ENCODE measurements around the gene ITGAV. TPM values are rescaled to one million over a fixed set of nuclear protein-coding genes. Genes with fewer than 3 reads are reported as not detected.

Gene ITGAV
- total and polyA plus RNA-seq, 9 donors = 35.3 to 123 (median 96.8) TPM

DNA sequence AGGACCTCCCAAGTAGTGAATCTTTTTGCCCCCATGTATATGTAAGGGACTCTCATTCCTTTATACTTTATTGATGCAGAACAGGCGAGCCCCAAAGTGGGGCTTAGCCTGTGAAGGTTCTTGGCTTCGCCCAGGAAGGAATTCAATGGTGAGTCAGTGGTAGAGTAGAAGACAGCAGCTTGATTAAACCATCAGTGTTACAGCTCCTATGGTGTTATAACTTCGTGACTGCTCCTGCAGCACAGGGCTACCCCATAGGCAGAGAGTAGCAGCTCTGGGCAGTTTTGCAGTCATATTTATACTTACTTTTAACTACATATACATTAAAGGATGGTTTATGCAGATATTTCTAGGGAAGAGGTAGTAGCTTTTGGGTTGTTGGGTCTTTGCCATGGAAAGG is 115.0 kb downstream of the ITGAV start:
- intact Hi-C loops (cut with DNase I) = no loop called here
- WGBS, 3 donors = 84 to 95% (median 93%) methylated on average over 3 of the region's 3 CpGs
- no peaks in the 10 kb centered on the region for H3K27me3 ChIP-seq

DNA sequence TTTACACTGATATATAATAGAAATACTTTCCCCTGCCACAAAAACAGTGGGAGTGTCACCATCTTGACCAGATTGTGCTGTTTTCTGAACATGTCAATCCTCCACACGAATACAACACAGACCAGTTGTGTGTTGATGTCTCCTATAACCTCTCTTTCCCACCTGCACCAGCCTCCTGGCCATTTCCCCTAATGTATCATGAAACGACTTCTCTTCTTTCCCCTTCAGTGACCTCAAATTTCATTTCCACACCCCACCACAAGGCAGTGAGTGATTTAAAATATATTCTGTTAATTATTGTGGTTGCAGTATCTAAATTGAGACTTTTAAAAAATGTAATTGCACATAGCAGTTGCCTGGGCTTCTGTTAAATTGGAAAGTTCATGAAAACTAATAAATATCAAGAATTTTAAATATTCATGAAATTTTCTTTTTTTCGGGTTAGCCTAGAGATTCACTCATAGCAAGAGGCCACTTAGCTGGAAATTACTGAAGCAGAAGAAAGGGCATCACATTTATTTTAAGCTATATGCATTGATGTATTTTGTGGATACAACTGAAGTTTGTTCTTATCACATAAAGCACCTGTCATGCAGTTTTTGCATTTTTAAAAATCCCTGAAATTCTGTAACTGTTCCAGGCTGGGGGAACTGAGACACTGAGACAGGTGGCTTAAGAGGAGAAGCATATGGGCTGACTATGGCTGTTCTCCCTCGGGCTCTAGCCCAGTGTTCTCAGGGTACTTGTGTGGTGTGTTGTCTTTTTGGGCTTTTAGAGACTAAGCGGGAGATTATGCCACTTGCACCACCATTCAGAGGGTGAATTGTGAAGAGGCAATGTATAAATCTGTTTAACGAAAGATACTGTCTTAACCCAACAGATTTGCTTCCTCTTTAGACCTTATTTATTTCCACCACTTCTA is 119.9 kb downstream of the ITGAV start:
- Histone ChIP-seq H3K4me3 (no peak overlapping the region), H3K36me3 (no peaks in the 10 kb centered on the region), H3K9me3 (no peaks in the 10 kb centered on the region), H3K4me1 (ENCODE audit: insufficient read depth) (no peaks in the 10 kb centered on the region), H3K27ac (no peak overlapping the region), H3K27me3 (no peaks in the 10 kb centered on the region)
- intact Hi-C loops (cut with DNase I) = no loop called here
- 90 to 92% (median 91%) methylated on average over 6 of the region's 6 CpGs for WGBS, 3 donors
- TF ChIP-seq EP300 (IDR thresholded peaks at IDR 0.05) = no peak
- TF ChIP-seq, protein P1, sequence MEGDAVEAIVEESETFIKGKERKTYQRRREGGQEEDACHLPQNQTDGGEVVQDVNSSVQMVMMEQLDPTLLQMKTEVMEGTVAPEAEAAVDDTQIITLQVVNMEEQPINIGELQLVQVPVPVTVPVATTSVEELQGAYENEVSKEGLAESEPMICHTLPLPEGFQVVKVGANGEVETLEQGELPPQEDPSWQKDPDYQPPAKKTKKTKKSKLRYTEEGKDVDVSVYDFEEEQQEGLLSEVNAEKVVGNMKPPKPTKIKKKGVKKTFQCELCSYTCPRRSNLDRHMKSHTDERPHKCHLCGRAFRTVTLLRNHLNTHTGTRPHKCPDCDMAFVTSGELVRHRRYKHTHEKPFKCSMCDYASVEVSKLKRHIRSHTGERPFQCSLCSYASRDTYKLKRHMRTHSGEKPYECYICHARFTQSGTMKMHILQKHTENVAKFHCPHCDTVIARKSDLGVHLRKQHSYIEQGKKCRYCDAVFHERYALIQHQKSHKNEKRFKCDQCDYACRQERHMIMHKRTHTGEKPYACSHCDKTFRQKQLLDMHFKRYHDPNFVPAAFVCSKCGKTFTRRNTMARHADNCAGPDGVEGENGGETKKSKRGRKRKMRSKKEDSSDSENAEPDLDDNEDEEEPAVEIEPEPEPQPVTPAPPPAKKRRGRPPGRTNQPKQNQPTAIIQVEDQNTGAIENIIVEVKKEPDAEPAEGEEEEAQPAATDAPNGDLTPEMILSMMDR (IDR thresholded peaks at IDR 0.05) = no peak
- DNase-seq = no peak

More for the DNA sequence above, 115.0 kb downstream of the ITGAV start:
- DNase-seq = no peak
- H3K4me3 ChIP-seq = no peak overlapping the region
- no peak overlapping the region for H3K27ac ChIP-seq
- H3K36me3 ChIP-seq = no peaks in the 10 kb centered on the region
- no peaks in the 10 kb centered on the region for H3K4me1 ChIP-seq (ENCODE audit: insufficient read depth)
- TF ChIP-seq, protein P1 (IDR thresholded peaks at IDR 0.05) = no peak
- TF ChIP-seq EP300 (IDR thresholded peaks at IDR 0.05) (no peak), POLR2A (IDR thresholded peaks at IDR 0.05) (no peak)
- H3K9me3 ChIP-seq = no peaks in the 10 kb centered on the region

DNA sequence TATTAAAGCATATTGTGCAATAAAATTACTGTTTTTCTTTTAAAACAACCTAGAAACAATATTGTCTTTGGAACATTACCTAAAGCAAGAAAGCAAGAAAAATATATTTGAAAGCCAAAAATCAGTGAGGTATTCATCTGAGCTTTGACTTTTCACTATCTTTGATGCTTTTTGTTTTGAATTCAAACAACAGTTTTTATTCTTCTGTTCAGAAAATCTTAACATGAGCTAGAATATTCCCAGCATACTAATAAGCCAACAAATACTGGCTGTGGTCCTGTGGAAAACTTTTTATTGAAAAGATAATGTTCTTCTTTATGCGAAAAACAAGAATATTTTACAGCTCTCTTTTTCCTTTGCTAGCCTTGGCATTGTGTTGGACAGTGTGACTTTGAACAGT is 123.8 kb downstream of the ITGAV start:
- 15 to 23% (median 18%) methylated on average over 1 of the region's 1 CpG for WGBS, 3 donors
- Histone ChIP-seq H3K27ac (no peak overlapping the region), H3K27me3 (no peaks in the 10 kb centered on the region), H3K4me1 (ENCODE audit: insufficient read depth) (peaks cover 2% of the 10 kb centered on the region), H3K4me3 (no peak overlapping the region), H3K9me3 (no peaks in the 10 kb centered on the region), H3K36me3 (no peaks in the 10 kb centered on the region)
- TF ChIP-seq, protein P1 (IDR thresholded peaks at IDR 0.05) = no peak
- TF ChIP-seq POLR2A (IDR thresholded peaks at IDR 0.05) = no peak
- TF ChIP-seq EP300 (IDR thresholded peaks at IDR 0.05) = no peak
- intact Hi-C loops (cut with DNase I) = no loop called here
- DNase-seq = no peak

DNA sequence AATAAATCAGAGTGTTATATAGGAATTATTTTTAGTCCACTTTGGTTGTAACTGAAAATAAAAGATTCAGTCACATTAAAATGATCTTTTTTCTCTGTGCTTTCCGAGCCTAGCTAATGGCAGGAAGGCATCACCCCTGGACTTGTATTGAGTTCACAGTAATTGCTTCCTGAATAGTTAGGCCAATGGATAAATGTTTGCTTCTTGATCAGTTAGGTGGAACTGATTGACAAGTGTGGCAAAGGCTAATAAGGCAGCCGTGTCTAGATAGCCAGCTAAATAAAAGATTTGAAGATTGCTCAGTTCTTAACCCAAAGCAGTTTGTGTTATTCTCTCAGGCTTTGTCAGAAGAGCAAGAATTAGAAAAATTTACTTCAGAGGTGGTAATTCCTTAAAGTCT is 124.8 kb downstream of the ITGAV start:
- intact Hi-C loops (cut with DNase I) = no loop called here
- H3K36me3 ChIP-seq = no peaks in the 10 kb centered on the region
- no peak overlapping the region for H3K4me3 ChIP-seq
- H3K9me3 ChIP-seq = no peaks in the 10 kb centered on the region
- no peak overlapping the region for H3K27ac ChIP-seq
- WGBS, 3 donors = 76 to 88% (median 83%) methylated on average over 2 of the region's 2 CpGs
- no peak for DNase-seq
- H3K4me1 ChIP-seq (ENCODE audit: insufficient read depth) = peaks cover 2% of the 10 kb centered on the region
- H3K27me3 ChIP-seq = no peaks in the 10 kb centered on the region
- TF ChIP-seq POLR2A (IDR thresholded peaks at IDR 0.05) (no peak), EP300 (IDR thresholded peaks at IDR 0.05) (no peak)
- TF ChIP-seq, protein P1 (IDR thresholded peaks at IDR 0.05) = no peak

Data from ovary (tissue), 9 donors.